ENCODE data around the gene DOK7.

DNA sequence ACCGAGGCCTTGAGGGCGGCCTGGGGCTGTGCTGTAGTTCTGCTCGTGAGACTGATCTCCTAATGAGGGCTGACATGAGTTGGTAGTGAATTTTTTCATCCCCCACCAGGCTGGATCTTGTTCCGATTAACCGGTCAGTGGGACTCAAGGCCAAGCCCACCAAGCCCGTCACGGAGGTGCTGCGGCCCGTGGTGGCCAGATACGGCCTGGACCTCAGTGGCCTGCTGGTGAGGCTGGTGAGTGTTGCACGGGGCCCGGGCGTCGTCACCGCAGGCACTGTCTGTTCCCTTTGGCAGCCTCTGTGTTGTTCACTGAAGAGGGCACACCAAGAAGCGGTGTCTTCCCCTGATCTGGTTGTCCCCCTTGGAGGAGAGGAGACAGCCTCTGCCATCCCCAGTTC is 39.7 kb upstream of the DOK7 start:
- no peak for TF ChIP-seq CTCF (IDR thresholded peaks at IDR 0.05)
- no peak for TF ChIP-seq POLR2A (IDR thresholded peaks at IDR 0.05)

All from body of pancreas (tissue), 4 donors.